RPMI8226 (cell line): ENCODE measurements around the gene SLC23A3.
"Not testable (repeated sequence)": the region's sequence is repeated elsewhere in the genome, so short reads cannot be mapped to it uniquely, and the experiment has no call there.

Experiments used
- DNase-seq: peaks from one replicate; pipeline ENCODE4 v3.0.0-alpha.2; 2015

Gene SLC23A3

GRCh38 chr2:219204425-219205164, 34.8 kb upstream of the SLC23A3 start:
- no peak for DNase-seq

- DNase-seq = not testable (repeated sequence)
These were observed 31.5 kb upstream of the SLC23A3 start for GRCh38 chr2:219201331-219201730.

GRCh38 chr2:219200502-219201326, 30.9 kb upstream of the SLC23A3 start:
- not testable (repeated sequence) for DNase-seq

- DNase-seq = no peak
These were observed 29.8 kb upstream of the SLC23A3 start for GRCh38 chr2:219199470-219200211.

- DNase-seq = no peak
These were observed 29.1 kb upstream of the SLC23A3 start for GRCh38 chr2:219198974-219199373.

- no peak for DNase-seq
These were observed 27.6 kb upstream of the SLC23A3 start for GRCh38 chr2:219197388-219197787.

GRCh38 chr2:219186754-219187456, 17.1 kb upstream of the SLC23A3 start:
- DNase-seq = no peak

GRCh38 chr2:219184121-219184520, 14.3 kb upstream of the SLC23A3 start:
- DNase-seq = no peak

GRCh38 chr2:219183151-219183772, 13.4 kb upstream of the SLC23A3 start:
- DNase-seq = no peak

- DNase-seq = no peak
These were observed 12.7 kb upstream of the SLC23A3 start for GRCh38 chr2:219182331-219183150.

- no peak for DNase-seq
These were observed 11.7 kb upstream of the SLC23A3 start for GRCh38 chr2:219181531-219181930.

GRCh38 chr2:219180961-219181360, 11.1 kb upstream of the SLC23A3 start:
- DNase-seq = no peak

- DNase-seq = no peak
These were observed 10.0 kb upstream of the SLC23A3 start for GRCh38 chr2:219179601-219180465.

- DNase-seq = peak; percentile 40
These were observed 8.7 kb upstream of the SLC23A3 start for GRCh38 chr2:219178377-219179175.

GRCh38 chr2:219177552-219178376, 7.9 kb upstream of the SLC23A3 start, which contains the start of gene RETREG2:
Gene RETREG2, plus strand, starts transcription at chr2:219178275. Its CDS starts 78 bp downstream, at chr2:219178353.
- DNase-seq = peak; percentile 90

GRCh38 chr2:219176818-219177551, 7.2 kb upstream of the SLC23A3 start, which contains the start of gene CNPPD1:
Gene CNPPD1, minus strand, starts transcription at chr2:219176925. Its CDS starts 97 bp downstream, at chr2:219176828.
- DNase-seq = peak; percentile 86
